ENCODE measurements around the gene TRABD2A. TPM values are rescaled to one million over a fixed set of nuclear protein-coding genes. Genes with fewer than 3 reads are reported as not detected.

The TRABD2A gene
- total and polyA plus RNA-seq, 2 experiments from 2014 or later = 3.4 to 5.0 TPM

- Histone ChIP-seq H2AFZ (no peak overlapping the region), H3K4me1 (ENCODE audit: insufficient read depth) (peaks cover 21% of the 10 kb centered on the region), H3K27ac (no peak overlapping the region), H3K36me3 (ENCODE audit: low read depth) (no peaks in the 10 kb centered on the region), H3K27me3 (replicated peaks; ENCODE audit: insufficient read depth) (no peaks in the 10 kb centered on the region), H3F3A (ENCODE audit: insufficient read depth) (peaks cover 17% of the 10 kb centered on the region), H3K9me2 (ENCODE audit: insufficient read depth) (no peaks in the 10 kb centered on the region), H4K20me1 (ENCODE audit: insufficient read depth) (no peaks in the 10 kb centered on the region), H3K4me2 (ENCODE audit: unreplicated experiment) (no peak overlapping the region), H3K9me3 (ENCODE audit: low read depth) (no peaks in the 10 kb centered on the region), H3K9ac (no peak overlapping the region), H3K79me2 (ENCODE audit: insufficient read depth) (no peaks in the 10 kb centered on the region), H3K4me3 (no peak overlapping the region)
- WGBS, 2 experiments (ENCODE audit: low coverage in 1 of 2, low lambda C conversion rate in 2 of 2, missing lambda C conversion rate in 2 of 2) = 78 to 85% methylated on average over 2 of the region's 2 CpGs
- DNase-seq = no peak
- in situ Hi-C loops (cut with MboI) = no loop called here
- TF ChIP-seq EZH2 (IDR thresholded peaks at IDR 0.05; ENCODE audit: insufficient read depth, poor library complexity, severe bottlenecking) (no peak), EZH2phosphoT487 (IDR thresholded peaks at IDR 0.05; ENCODE audit: insufficient read depth, low read depth) (no peak)
Measured at GRCh38 chr2:84801811-84802210, 79.1 kb downstream of the TRABD2A start.

- TF ChIP-seq EZH2phosphoT487 (IDR thresholded peaks at IDR 0.05; ENCODE audit: insufficient read depth, low read depth) (no peak), EZH2 (IDR thresholded peaks at IDR 0.05; ENCODE audit: insufficient read depth, poor library complexity, severe bottlenecking) (no peak)
- no peak for DNase-seq
- 81 to 83% methylated on average over 1 of the region's 1 CpG for WGBS, 2 experiments (ENCODE audit: low coverage in 1 of 2, low lambda C conversion rate in 2 of 2, missing lambda C conversion rate in 2 of 2)
- Histone ChIP-seq H3K36me3 (ENCODE audit: low read depth) (no peaks in the 10 kb centered on the region), H3K27me3 (replicated peaks; ENCODE audit: insufficient read depth) (no peaks in the 10 kb centered on the region), H3K4me1 (ENCODE audit: insufficient read depth) (peaks cover 6% of the 10 kb centered on the region), H3K9ac (no peak overlapping the region), H2AFZ (no peak overlapping the region), H3K9me2 (ENCODE audit: insufficient read depth) (no peaks in the 10 kb centered on the region), H3K79me2 (ENCODE audit: insufficient read depth) (no peaks in the 10 kb centered on the region), H3K4me2 (ENCODE audit: unreplicated experiment) (no peak overlapping the region), H3K9me3 (ENCODE audit: low read depth) (no peaks in the 10 kb centered on the region), H4K20me1 (ENCODE audit: insufficient read depth) (no peaks in the 10 kb centered on the region), H3F3A (ENCODE audit: insufficient read depth) (peaks cover 4% of the 10 kb centered on the region), H3K27ac (no peak overlapping the region), H3K4me3 (no peak overlapping the region)
- in situ Hi-C loops (cut with MboI) = no loop called here
Measured at GRCh38 chr2:84800194-84800805, 80.6 kb downstream of the TRABD2A start.

- H2AFZ ChIP-seq = no peak overlapping the region
- no peak overlapping the region for H3K4me2 ChIP-seq (ENCODE audit: unreplicated experiment)
- in situ Hi-C loops (cut with MboI) = no loop called here
- no peaks in the 10 kb centered on the region for H3K9me3 ChIP-seq (ENCODE audit: low read depth)
- H3K79me2 ChIP-seq (ENCODE audit: insufficient read depth) = no peaks in the 10 kb centered on the region
- no peaks in the 10 kb centered on the region for H3K27me3 ChIP-seq (replicated peaks; ENCODE audit: insufficient read depth)
- H3K4me3 ChIP-seq = no peak overlapping the region
- no peaks in the 10 kb centered on the region for H3K9me2 ChIP-seq (ENCODE audit: insufficient read depth)
- H3K4me1 ChIP-seq (ENCODE audit: insufficient read depth) = peaks cover under 1% of the 10 kb centered on the region
- no peak overlapping the region for H3K9ac ChIP-seq
- no peak for TF ChIP-seq EZH2phosphoT487 (IDR thresholded peaks at IDR 0.05; ENCODE audit: insufficient read depth, low read depth)
- DNase-seq = no peak
- 93 to 100% methylated on average over 1 of the region's 1 CpG for WGBS, 2 experiments (ENCODE audit: low coverage in 1 of 2, low lambda C conversion rate in 2 of 2, missing lambda C conversion rate in 2 of 2)
- no peaks in the 10 kb centered on the region for H3K36me3 ChIP-seq (ENCODE audit: low read depth)
- H4K20me1 ChIP-seq (ENCODE audit: insufficient read depth) = no peaks in the 10 kb centered on the region
- H3K27ac ChIP-seq = no peak overlapping the region
- H3F3A ChIP-seq (ENCODE audit: insufficient read depth) = no peaks in the 10 kb centered on the region
Measured at GRCh38 chr2:84799772-84800171, 81.1 kb downstream of the TRABD2A start.

- WGBS, 2 experiments (ENCODE audit: low coverage in 1 of 2, low lambda C conversion rate in 2 of 2, missing lambda C conversion rate in 2 of 2) = 90 to 91% methylated on average over 3 of the region's 3 CpGs
- in situ Hi-C loops (cut with MboI) = no loop called here
Measured at GRCh38 chr2:84797271-84797670, 83.6 kb downstream of the TRABD2A start.

GRCh38 chr2:84796798-84797197, 84.1 kb downstream of the TRABD2A start:
- Histone ChIP-seq H3K4me3 (no peak overlapping the region), H3K9me2 (ENCODE audit: insufficient read depth) (no peaks in the 10 kb centered on the region), H3K4me1 (ENCODE audit: insufficient read depth) (no peaks in the 10 kb centered on the region), H3K36me3 (ENCODE audit: low read depth) (no peaks in the 10 kb centered on the region), H3K9ac (no peak overlapping the region), H4K20me1 (ENCODE audit: insufficient read depth) (no peaks in the 10 kb centered on the region), H3K79me2 (ENCODE audit: insufficient read depth) (no peaks in the 10 kb centered on the region), H3K4me2 (ENCODE audit: unreplicated experiment) (no peak overlapping the region), H2AFZ (no peak overlapping the region), H3F3A (ENCODE audit: insufficient read depth) (no peaks in the 10 kb centered on the region), H3K27me3 (replicated peaks; ENCODE audit: insufficient read depth) (no peaks in the 10 kb centered on the region), H3K27ac (no peak overlapping the region), H3K9me3 (ENCODE audit: low read depth) (no peaks in the 10 kb centered on the region)
- DNase-seq = no peak
- TF ChIP-seq EZH2phosphoT487 (IDR thresholded peaks at IDR 0.05; ENCODE audit: insufficient read depth, low read depth) = no peak
- in situ Hi-C loops (cut with MboI) = no loop called here

More at GRCh38 chr2:84797271-84797670, 83.6 kb downstream of the TRABD2A start:
- no peaks in the 10 kb centered on the region for H3K27me3 ChIP-seq (replicated peaks; ENCODE audit: insufficient read depth)
- H3K4me2 ChIP-seq (ENCODE audit: unreplicated experiment) = no peak overlapping the region
- no peak overlapping the region for H3K9ac ChIP-seq
- no peaks in the 10 kb centered on the region for H4K20me1 ChIP-seq (ENCODE audit: insufficient read depth)
- H3K4me1 ChIP-seq (ENCODE audit: insufficient read depth) = no peaks in the 10 kb centered on the region
- no peaks in the 10 kb centered on the region for H3K9me3 ChIP-seq (ENCODE audit: low read depth)
- no peak overlapping the region for H3K27ac ChIP-seq
- DNase-seq = no peak
- TF ChIP-seq EZH2phosphoT487 (IDR thresholded peaks at IDR 0.05; ENCODE audit: insufficient read depth, low read depth) (no peak), EZH2 (IDR thresholded peaks at IDR 0.05; ENCODE audit: insufficient read depth, poor library complexity, severe bottlenecking) (no peak)
- H2AFZ ChIP-seq = no peak overlapping the region
- no peaks in the 10 kb centered on the region for H3K79me2 ChIP-seq (ENCODE audit: insufficient read depth)
- no peaks in the 10 kb centered on the region for H3K36me3 ChIP-seq (ENCODE audit: low read depth)
- no peaks in the 10 kb centered on the region for H3F3A ChIP-seq (ENCODE audit: insufficient read depth)
- no peaks in the 10 kb centered on the region for H3K9me2 ChIP-seq (ENCODE audit: insufficient read depth)
- H3K4me3 ChIP-seq = no peak overlapping the region

Data from GM23248 (cell line).